ENCODE measurements around the gene DGKH.
"Not testable (repeated sequence)": the region's sequence is repeated elsewhere in the genome, so short reads cannot be mapped to it uniquely, and the experiment has no call there.

DGKH gene

DNA sequence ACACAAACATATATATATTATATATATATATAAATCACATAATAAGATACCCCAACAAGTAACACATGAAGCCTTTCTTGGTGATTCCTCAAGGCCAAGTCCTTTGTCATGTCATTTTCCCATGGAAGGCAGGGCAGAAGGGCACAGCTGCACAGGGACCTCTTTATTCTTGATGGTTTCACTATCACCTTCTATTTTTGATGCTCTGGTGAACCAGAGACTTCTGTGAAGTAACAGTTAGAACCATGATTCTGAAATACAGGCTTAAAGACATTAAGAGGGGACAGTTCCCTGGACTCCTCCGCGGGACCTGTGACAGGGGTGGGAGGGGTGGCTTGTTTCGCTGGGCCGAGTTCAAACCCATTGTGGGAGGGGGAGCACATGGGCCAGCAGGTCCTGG is 104.0 kb downstream of the DGKH start:
- Histone ChIP-seq H3K4me1 (ENCODE audit: control insufficient read depth in 1 of 2, insufficient read depth in 1 of 2, low read depth in 1 of 2, low read length in 1 of 2) (no peaks in the 10 kb centered on the region), H3K4me3 (ENCODE audit: low read depth in 1 of 2, low read length in 1 of 2) (no peak overlapping the region), H3K27me3 (no peaks in the 10 kb centered on the region), H3K9me3 (no peaks in the 10 kb centered on the region), H3K27ac (no peak overlapping the region), H3K36me3 (no peaks in the 10 kb centered on the region)
- TF ChIP-seq CTCF (IDR thresholded peaks at IDR 0.05): no peak

DNA sequence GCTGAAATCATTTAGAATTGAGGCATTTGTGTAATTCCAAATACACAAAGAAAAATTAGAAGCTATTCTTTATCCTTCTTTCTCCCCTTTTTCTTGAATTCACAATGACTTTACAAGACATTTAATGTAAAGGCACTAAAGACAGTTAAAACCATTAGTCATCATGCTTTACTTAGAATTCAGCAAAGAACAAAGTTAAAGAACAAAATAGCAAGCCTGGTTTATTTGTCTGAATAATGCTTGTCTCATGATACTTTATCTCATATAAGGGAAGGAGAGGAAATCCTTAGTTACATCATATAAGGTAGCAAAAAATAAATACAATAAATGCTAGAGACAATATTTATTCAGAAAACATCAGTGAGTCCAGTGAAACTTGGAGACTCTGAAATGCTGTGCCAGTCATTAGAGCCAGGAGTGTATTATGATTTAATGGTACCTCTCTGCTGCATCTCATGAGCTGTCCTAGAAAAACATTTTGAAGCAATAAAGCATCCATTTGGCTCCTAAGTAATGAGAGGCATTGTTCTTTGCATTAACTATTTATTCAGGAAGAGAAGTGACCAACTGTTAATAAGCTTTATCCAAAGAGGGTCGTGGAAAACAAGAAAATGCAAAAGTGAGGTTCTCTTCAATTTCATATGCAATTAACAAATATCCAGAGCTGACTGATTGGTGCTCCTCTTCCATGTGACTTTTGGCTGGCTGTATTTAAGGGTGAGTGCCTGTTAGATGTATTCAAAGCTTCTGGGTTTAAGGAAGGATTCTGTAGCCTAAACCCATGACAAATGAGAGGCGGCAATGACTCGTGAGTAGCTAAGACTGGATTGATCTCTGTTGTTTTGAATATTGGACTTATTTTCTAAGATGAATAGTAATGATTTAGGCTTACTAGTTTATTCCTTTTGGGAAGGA is 105.0 kb downstream of the DGKH start:
- Histone ChIP-seq H3K27me3 (no peaks in the 10 kb centered on the region), H3K4me3 (ENCODE audit: low read depth in 1 of 2, low read length in 1 of 2) (no peak overlapping the region), H3K27ac (no peak overlapping the region), H3K4me1 (ENCODE audit: control insufficient read depth in 1 of 2, insufficient read depth in 1 of 2, low read depth in 1 of 2, low read length in 1 of 2) (no peaks in the 10 kb centered on the region), H3K36me3 (no peaks in the 10 kb centered on the region), H3K9me3 (no peaks in the 10 kb centered on the region)
- no peak for TF ChIP-seq CTCF (IDR thresholded peaks at IDR 0.05)

DNA sequence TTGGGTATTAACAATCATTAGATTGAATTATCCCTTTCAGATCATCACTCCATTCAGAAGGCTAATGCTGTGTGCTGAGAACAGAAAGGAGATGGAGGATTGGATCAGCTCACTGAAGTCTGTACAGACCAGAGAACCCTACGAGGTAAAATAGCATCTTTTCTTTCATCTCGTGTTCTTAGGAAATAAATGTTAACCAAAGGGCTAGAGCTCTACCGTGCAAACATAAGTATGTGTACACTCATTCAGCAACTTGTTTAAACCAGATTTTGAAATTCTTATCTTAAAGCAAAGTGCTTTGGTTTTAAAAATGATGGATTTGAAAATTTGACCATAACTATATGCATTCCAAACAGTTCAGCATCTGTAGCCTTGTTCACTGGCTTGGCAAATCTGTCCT is 106.8 kb downstream of the DGKH start:
- H3K9me3 ChIP-seq: no peaks in the 10 kb centered on the region
- no peaks in the 10 kb centered on the region for H3K36me3 ChIP-seq
- no peak overlapping the region for H3K27ac ChIP-seq
- H3K4me1 ChIP-seq (ENCODE audit: control insufficient read depth in 1 of 2, insufficient read depth in 1 of 2, low read depth in 1 of 2, low read length in 1 of 2): no peaks in the 10 kb centered on the region
- no peak overlapping the region for H3K4me3 ChIP-seq (ENCODE audit: low read depth in 1 of 2, low read length in 1 of 2)
- H3K27me3 ChIP-seq: no peaks in the 10 kb centered on the region
- TF ChIP-seq CTCF (IDR thresholded peaks at IDR 0.05): no peak

DNA sequence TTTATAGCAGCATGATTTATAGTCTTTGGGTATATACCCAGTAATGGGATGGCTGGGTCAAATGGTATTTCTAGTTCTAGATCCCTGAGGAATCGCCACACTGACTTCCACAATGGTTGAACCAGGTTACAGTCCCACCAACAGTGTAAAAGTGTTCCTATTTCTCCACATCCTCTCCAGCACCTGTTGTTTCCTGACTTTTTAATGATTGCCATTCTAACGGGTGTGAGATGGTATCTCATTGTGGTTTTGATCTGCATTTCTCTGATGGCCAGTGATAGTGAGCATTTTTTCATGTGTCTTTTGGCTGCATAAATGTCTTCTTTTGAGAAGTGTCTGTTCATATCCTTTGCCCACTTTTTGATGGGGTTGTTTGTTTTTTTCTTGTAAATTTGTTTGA is 114.9 kb downstream of the DGKH start:
- not testable (repeated sequence) for H3K9me3 ChIP-seq; H3K36me3 ChIP-seq; H3K27ac ChIP-seq; H3K4me3 ChIP-seq (ENCODE audit: low read depth in 1 of 2, low read length in 1 of 2); H3K27me3 ChIP-seq
- H3K4me1 ChIP-seq (ENCODE audit: control insufficient read depth in 1 of 2, insufficient read depth in 1 of 2, low read depth in 1 of 2, low read length in 1 of 2): peaks cover 10 to 20% of the 10 kb centered on the region in 2 experiments

- not testable (repeated sequence) for H3K36me3 ChIP-seq; H3K4me3 ChIP-seq (ENCODE audit: low read depth in 1 of 2, low read length in 1 of 2); H3K9me3 ChIP-seq; H3K27ac ChIP-seq; H3K27me3 ChIP-seq
- peaks cover 13 to 24% of the 10 kb centered on the region in 2 experiments for H3K4me1 ChIP-seq (ENCODE audit: control insufficient read depth in 1 of 2, insufficient read depth in 1 of 2, low read depth in 1 of 2, low read length in 1 of 2)
Observed at GRCh38 chr13:42163910-42164309, 115.5 kb downstream of the DGKH start.

DNA sequence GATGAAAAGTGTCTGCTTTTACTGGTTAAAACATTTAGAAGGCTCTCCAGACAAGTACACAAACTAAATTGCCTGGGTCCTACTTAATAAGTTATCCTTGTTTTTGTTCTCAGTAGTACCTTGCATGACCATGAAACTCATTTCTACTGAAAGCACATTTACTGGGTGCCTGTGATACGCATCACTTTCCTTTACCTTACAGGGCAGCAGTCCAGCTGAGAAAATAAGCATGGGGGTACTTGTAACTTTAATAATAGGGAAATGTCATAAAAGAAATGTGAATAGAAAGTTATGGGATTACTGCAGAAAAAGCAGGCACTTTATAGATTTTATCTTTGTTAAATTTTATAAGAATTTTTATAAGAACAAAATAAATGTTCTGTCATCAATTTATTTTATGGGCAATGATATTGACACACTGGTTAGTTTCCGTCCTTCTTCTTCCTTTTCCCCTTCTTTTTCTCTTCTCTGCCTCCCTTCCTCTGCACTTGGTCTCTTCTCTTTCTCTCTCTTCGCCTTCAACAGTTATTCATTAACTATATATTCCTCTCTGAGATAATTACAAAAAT is 116.2 kb downstream of the DGKH start:
- no peaks in the 10 kb centered on the region for H3K36me3 ChIP-seq
- no peak for TF ChIP-seq CTCF (IDR thresholded peaks at IDR 0.05)

More for the DNA sequence above, 116.2 kb downstream of the DGKH start:
- Histone ChIP-seq H3K9me3 (no peaks in the 10 kb centered on the region), H3K27me3 (no peaks in the 10 kb centered on the region), H3K4me1 (ENCODE audit: control insufficient read depth in 1 of 2, insufficient read depth in 1 of 2, low read depth in 1 of 2, low read length in 1 of 2) (peaks cover 13 to 24% of the 10 kb centered on the region in 2 experiments), H3K4me3 (ENCODE audit: low read depth in 1 of 2, low read length in 1 of 2) (no peak overlapping the region), H3K27ac (no peak overlapping the region)

All from neutrophil (primary cell).